HEK293 (cell line): Measurements from ENCODE around the gene SZT2.

Experiments used
- BCL11B ChIP-seq: fragments of 450-650 bp; formaldehyde crosslinking; IDR thresholded peaks from 2 replicates; pipeline ENCODE4 v1.5.1; 2016; ENCODE audit warnings: low read depth, missing biosample characterization, missing genetic modification characterization
- CTCF ChIP-seq: fragments of 450-650 bp; formaldehyde crosslinking; IDR thresholded peaks from 2 replicates; pipeline ENCODE4 v1.5.1; 2016; ENCODE audit warnings: missing biosample characterization, missing genetic modification characterization
- KLF7 ChIP-seq: fragments of 450-650 bp; formaldehyde crosslinking; IDR thresholded peaks from 2 replicates; pipeline ENCODE4 v1.5.1; 2016; ENCODE audit warnings: missing biosample characterization, missing genetic modification characterization, borderline replicate concordance
- REST ChIP-seq: fragments of 450-650 bp; formaldehyde crosslinking; IDR thresholded peaks from 2 replicates; pipeline ENCODE4 v1.5.1; 2016; ENCODE audit warnings: missing biosample characterization, missing genetic modification characterization
- ZNF10 ChIP-seq: fragments of 450-650 bp; formaldehyde crosslinking; IDR thresholded peaks from 2 replicates; pipeline ENCODE4 v1.5.1; 2017; ENCODE audit warnings: missing biosample characterization, missing genetic modification characterization
- ZNF423 ChIP-seq: fragments of 450-650 bp; formaldehyde crosslinking; IDR thresholded peaks from 2 replicates; pipeline ENCODE4 v1.5.1; 2016; ENCODE audit warnings: missing biosample characterization, missing genetic modification characterization
- ZNF621 ChIP-seq: fragments of 450-650 bp; formaldehyde crosslinking; IDR thresholded peaks from 2 replicates; pipeline ENCODE4 v1.5.1; 2017; ENCODE audit warnings: missing biosample characterization, missing genetic modification characterization

- TF ChIP-seq KLF7 (tag by site-specific recombination), result no peak
- no peak for TF ChIP-seq CTCF (tag by site-specific recombination)
- TF ChIP-seq ZNF423 (tag by site-specific recombination), result no peak
- no peak for TF ChIP-seq ZNF621 (tag by site-specific recombination)
- no peak; the same call in 1 of the 2 replicates for TF ChIP-seq BCL11B (tag by site-specific recombination)
- TF ChIP-seq ZNF10 (tag by site-specific recombination), result no peak
- no peak for TF ChIP-seq REST (tag by site-specific recombination)
These were observed 25.7 kb upstream of the SZT2 start for GRCh38 chr1:43363935-43364525.
